Endothelial cell of hepatic sinusoid (primary cell): ENCODE measurements around the gene SCUBE1.

Experiments used
- in situ Hi-C: cut with HindIII; loops from 2 replicates; pipeline ENCODE4 v1.10.0; 2017; ENCODE audit warnings: low sequenced_read_pairs

SCUBE1 gene

GRCh38 chr22:43243324-43243723 is 99.8 kb downstream of the SCUBE1 start:
- in situ Hi-C loops: no loop called here

GRCh38 chr22:43242627-43243026 is 100.5 kb downstream of the SCUBE1 start:
- in situ Hi-C loops: no loop called here

GRCh38 chr22:43241699-43242386 is 101.3 kb downstream of the SCUBE1 start:
- in situ Hi-C loops: no loop called here

- in situ Hi-C loops: no loop called here
Observed at GRCh38 chr22:43241138-43241597, 102.0 kb downstream of the SCUBE1 start.

GRCh38 chr22:43240614-43241013 is 102.6 kb downstream of the SCUBE1 start:
- in situ Hi-C loops: no loop called here

- in situ Hi-C loops: loop anchor here (5.0 kb wide), 1 partner anchor 92 kb away; no protein-coding TSS in a partner anchor
Observed at GRCh38 chr22:43239956-43240355, 103.2 kb downstream of the SCUBE1 start.

GRCh38 chr22:43239193-43239780 is 103.9 kb downstream of the SCUBE1 start:
- in situ Hi-C loops: loop anchor here (5.0 kb wide), 1 partner anchor 93 kb away; no protein-coding TSS in a partner anchor

- in situ Hi-C loops: loop anchor here (5.0 kb wide), 1 partner anchor 94 kb away; no protein-coding TSS in a partner anchor
Observed at GRCh38 chr22:43238526-43239006, 104.6 kb downstream of the SCUBE1 start.

GRCh38 chr22:43237280-43237679 is 105.9 kb downstream of the SCUBE1 start:
- in situ Hi-C loops: loop anchor here (5.0 kb wide), 1 partner anchor 95 kb away; no protein-coding TSS in a partner anchor

- in situ Hi-C loops: loop anchor here (5.0 kb wide), 1 partner anchor 96 kb away; no protein-coding TSS in a partner anchor
Observed at GRCh38 chr22:43236411-43237166, 106.6 kb downstream of the SCUBE1 start.

GRCh38 chr22:43235445-43236409 is 107.4 kb downstream of the SCUBE1 start:
- in situ Hi-C loops: loop anchor here (5.0 kb wide), 1 partner anchor 97 kb away; no protein-coding TSS in a partner anchor

GRCh38 chr22:43234264-43234988 is 108.7 kb downstream of the SCUBE1 start:
- in situ Hi-C loops: no loop called here

GRCh38 chr22:43233529-43233928 is 109.6 kb downstream of the SCUBE1 start:
- in situ Hi-C loops: no loop called here

- in situ Hi-C loops: no loop called here
Observed at GRCh38 chr22:43232445-43232844, 110.7 kb downstream of the SCUBE1 start.

GRCh38 chr22:43231724-43232034 is 111.5 kb downstream of the SCUBE1 start:
- in situ Hi-C loops: no loop called here

GRCh38 chr22:43230971-43231723 is 112.0 kb downstream of the SCUBE1 start:
- in situ Hi-C loops: no loop called here

- in situ Hi-C loops: no loop called here
Observed at GRCh38 chr22:43230571-43230970, 112.6 kb downstream of the SCUBE1 start.

GRCh38 chr22:43228863-43229262 is 114.3 kb downstream of the SCUBE1 start:
- in situ Hi-C loops: no loop called here

GRCh38 chr22:43228330-43228729 is 114.8 kb downstream of the SCUBE1 start:
- in situ Hi-C loops: no loop called here
